Ishikawa (cell line): ENCODE results near the gene KBTBD13.

Experiments
- CEBPB ChIP-seq: IDR thresholded peaks from 2 replicates; pipeline ENCODE4 v1.6.1; 2012
- CREB1 ChIP-seq: IDR thresholded peaks from 2 replicates; pipeline ENCODE4 v1.6.1; 2012; ENCODE audit warnings: low read depth
- EGR1 ChIP-seq: IDR thresholded peaks from 2 replicates; pipeline ENCODE4 v1.6.1; 2012
- EP300 ChIP-seq: IDR thresholded peaks from 2 replicates; pipeline ENCODE4 v1.6.1; 2012; ENCODE audit warnings: borderline replicate concordance
- FOXM1 ChIP-seq: IDR thresholded peaks from 2 replicates; pipeline ENCODE4 v1.6.1; 2012; ENCODE audit warnings: low read depth, borderline replicate concordance
- REST ChIP-seq: IDR thresholded peaks from 2 replicates; pipeline ENCODE4 v1.6.1; 2012; ENCODE audit warnings: low read depth, mild to moderate bottlenecking
- TAF1 ChIP-seq: IDR thresholded peaks from 2 replicates; pipeline ENCODE4 v1.6.1; 2012; ENCODE audit warnings: low read depth, mild to moderate bottlenecking
- TCF12 ChIP-seq: IDR thresholded peaks from 2 replicates; pipeline ENCODE4 v1.6.1; 2012; ENCODE audit warnings: low read depth
- TEAD4 ChIP-seq: IDR thresholded peaks from 2 replicates; pipeline ENCODE4 v1.6.1; 2012
- USF1 ChIP-seq: IDR thresholded peaks from 2 replicates; pipeline ENCODE4 v1.6.1; 2012
- YY1 ChIP-seq: IDR thresholded peaks from 2 replicates; pipeline ENCODE4 v1.6.1; 2012; ENCODE audit warnings: low read depth
- ZBTB7A ChIP-seq: IDR thresholded peaks from 2 replicates; pipeline ENCODE4 v1.6.1; 2012; ENCODE audit warnings: low read depth

- TF ChIP-seq EP300 (no peak), TAF1 (no peak), USF1 (0 out of 2 replicates have a peak, but pooled peaks have one; percentile 31), FOXM1 (no peak), TCF12 (no peak), CEBPB (no peak), ZBTB7A (no peak), TEAD4 (no peak), EGR1 (no peak), CREB1 (no peak), REST (no peak), YY1 (no peak)
Observed at GRCh38 chr15:65081270-65081669, 4.7 kb downstream of the KBTBD13 start.
